ENCODE results near the gene HIVEP3. TPM values are rescaled to one million over a fixed set of nuclear protein-coding genes. Genes with fewer than 3 reads are reported as not detected.

The HIVEP3 gene
- total RNA-seq, 1 donor: 1.2 TPM

DNA sequence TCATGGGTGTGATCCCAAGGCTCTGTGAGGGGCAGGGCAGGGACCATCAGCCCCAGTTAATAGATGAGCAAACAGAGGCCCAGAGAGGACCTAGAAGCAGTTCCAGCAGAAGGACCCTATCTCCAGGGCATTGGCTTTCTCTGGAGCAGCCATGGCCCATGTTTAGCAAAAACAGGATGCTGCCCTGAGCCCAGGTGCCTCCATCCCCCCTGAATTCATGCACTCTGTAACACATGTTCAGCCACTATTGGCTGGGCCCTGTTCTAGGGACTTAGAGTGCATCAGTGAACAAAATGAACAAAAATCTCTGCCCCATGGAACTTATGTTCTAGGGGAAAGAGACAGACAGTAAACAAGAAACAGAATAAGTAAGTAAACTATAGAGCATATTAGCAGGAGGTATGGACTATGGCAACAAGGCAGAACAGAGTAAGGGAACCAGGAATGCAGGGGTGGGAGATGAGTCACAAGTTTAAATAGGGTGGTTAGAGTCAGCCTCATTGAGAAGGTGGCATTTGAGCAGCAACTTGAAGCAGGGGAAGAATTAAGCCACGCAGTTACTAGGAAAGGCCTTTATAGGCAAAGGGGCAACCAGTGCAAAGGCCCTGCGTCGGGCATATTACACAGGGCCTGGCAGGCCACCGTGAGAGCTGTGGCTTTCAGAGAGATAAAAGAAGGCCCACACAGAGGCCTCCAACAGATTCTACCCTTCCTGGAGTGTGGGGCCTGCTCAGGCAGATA lies 248.3 kb downstream of the HIVEP3 start:
- no peak overlapping the region for H3K4me3 ChIP-seq (ENCODE audit: low read depth, low read length)
- TF ChIP-seq, protein P1, sequence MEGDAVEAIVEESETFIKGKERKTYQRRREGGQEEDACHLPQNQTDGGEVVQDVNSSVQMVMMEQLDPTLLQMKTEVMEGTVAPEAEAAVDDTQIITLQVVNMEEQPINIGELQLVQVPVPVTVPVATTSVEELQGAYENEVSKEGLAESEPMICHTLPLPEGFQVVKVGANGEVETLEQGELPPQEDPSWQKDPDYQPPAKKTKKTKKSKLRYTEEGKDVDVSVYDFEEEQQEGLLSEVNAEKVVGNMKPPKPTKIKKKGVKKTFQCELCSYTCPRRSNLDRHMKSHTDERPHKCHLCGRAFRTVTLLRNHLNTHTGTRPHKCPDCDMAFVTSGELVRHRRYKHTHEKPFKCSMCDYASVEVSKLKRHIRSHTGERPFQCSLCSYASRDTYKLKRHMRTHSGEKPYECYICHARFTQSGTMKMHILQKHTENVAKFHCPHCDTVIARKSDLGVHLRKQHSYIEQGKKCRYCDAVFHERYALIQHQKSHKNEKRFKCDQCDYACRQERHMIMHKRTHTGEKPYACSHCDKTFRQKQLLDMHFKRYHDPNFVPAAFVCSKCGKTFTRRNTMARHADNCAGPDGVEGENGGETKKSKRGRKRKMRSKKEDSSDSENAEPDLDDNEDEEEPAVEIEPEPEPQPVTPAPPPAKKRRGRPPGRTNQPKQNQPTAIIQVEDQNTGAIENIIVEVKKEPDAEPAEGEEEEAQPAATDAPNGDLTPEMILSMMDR (IDR thresholded peaks at IDR 0.05; ENCODE audit: insufficient read depth, low read length): no peak
- DNase-seq (ENCODE audit: low read depth): peak; percentile 55

DNA sequence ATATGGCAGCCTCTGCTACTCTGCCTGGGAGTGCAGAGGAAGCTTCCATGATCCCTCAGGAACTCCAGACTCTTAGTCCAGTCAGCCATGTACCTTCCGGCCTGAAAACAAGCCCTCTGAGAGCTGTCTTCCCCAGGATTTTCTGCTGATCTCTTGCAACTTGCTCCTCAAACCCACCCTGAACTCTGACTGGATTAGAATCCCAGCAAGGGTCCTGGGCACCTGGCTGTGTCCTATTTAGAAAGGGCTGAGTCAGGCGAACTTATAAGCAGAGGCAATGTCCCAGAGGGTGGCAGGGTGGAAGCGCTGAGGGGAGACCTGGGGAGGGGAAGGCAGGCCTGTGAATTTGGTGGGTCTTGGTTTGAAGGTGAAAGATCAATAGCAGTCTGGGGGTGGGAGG lies 249.8 kb downstream of the HIVEP3 start:
- TF ChIP-seq, protein P1 (IDR thresholded peaks at IDR 0.05; ENCODE audit: insufficient read depth, low read length): no peak
- H3K4me3 ChIP-seq (ENCODE audit: low read depth, low read length): no peak overlapping the region
- DNase-seq (ENCODE audit: low read depth): no peak

DNA sequence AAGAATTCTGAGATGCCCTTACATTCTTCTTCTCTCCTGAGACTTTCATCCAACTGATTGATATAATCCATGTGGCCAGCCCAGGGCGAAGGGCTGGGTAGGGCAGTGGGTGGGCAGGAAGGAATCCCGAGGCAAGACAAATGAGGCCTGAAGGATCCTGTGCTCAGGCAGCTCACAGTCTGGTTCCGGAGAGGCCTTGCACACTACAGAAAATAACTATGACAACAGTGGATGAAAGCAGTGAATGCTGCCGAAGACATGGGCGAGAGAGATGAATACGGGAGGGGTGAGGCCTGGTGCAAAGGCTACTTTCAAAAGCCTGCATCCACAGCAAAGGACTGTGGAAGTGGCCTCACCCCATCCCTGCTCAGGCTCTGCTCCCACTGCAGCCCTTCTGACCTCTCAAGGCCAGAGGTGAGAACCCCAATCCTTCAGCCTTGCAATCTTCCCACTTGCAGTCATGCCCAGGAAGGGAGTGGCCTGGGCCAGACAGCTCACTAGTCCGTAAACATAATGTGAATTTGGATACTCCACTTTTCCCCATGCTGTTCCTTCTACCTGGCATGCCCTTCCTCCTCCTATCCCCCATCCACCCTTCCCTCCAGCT lies 250.6 kb downstream of the HIVEP3 start:
- TF ChIP-seq, protein P1 (IDR thresholded peaks at IDR 0.05; ENCODE audit: insufficient read depth, low read length): no peak
- DNase-seq (ENCODE audit: low read depth): no peak
- no peak overlapping the region for H3K4me3 ChIP-seq (ENCODE audit: low read depth, low read length)

DNA sequence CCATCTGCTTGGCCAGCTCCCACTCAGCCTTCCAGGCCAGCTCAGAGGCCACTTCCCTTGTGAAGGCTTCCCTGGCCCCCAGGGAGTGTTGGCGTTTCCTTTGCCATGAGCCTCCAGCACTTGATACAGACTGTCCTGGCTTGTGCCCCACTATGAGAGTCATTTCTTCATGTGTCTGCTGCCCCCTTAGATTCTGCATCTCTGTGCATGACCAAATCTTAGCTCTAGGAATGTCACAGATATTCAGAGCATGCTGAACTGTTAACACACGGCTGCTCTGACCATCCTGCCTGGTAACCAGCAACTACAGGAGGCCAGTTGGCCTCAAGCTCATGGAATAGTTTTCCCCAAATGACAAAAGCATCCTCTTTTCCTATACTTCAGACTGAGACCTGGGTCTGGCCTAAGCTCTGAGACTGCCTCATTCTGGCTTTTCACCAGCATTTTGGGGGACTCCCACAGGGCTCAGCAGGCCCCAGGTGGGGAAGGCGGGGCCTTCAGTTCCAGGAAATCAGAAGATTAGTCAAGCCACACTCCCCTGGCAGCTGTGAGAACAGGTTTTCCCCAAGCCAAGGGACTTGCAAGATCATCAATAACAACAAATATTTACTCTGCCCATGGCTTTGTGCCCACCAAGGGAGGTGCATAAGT lies 251.6 kb downstream of the HIVEP3 start:
- TF ChIP-seq, protein P1 (IDR thresholded peaks at IDR 0.05; ENCODE audit: insufficient read depth, low read length): no peak
- DNase-seq (ENCODE audit: low read depth): no peak
- H3K4me3 ChIP-seq (ENCODE audit: low read depth, low read length): no peak overlapping the region

DNA sequence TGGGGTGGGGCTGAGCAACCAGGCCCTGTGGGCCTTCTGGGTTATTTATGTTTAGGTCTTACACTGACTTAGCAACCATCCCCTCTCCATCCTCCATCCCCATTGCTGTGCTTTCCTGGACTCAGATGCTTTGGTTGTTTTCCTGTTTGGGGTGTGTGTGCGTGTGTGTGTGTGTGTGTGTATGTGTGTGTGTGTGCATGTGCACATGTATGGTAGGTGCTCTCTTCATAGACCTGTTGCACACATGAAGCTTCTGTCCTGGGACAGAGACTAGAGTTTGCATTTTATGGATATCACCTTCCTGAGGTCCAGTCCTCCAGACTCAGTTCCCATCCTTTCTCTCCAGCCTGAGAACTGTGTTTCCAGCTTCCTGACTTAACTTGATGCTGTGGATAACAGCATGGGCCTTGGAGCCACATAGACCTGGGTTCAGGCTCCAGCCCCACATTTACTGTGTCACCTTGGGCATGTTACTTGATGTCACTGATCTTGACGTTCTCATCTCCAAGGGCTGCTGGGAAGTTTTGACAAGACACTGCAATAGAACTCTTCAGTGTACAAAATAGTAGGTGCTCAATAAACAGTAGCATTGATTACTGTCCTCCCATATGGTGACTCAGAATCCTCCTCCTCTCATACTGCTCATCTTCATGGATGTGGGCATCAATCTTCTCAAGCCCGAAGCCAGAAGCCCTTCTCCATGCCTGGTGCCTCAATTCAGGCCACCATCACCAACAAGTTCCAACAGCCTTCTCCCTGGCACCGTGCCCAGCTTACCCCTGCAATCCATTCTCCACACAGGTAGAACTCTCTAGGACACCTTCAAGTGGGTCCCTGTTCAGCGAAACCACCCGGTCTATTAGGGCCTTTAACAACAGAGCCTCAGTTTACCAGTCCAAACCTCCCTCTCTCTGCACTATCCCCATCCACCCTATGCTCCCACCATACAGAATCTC lies 252.5 kb downstream of the HIVEP3 start:
- DNase-seq (ENCODE audit: low read depth): no peak
- no peak overlapping the region for H3K4me3 ChIP-seq (ENCODE audit: low read depth, low read length)
- TF ChIP-seq, protein P1 (IDR thresholded peaks at IDR 0.05; ENCODE audit: insufficient read depth, low read length): no peak

Data from fibroblast of the aortic adventitia (primary cell).